ENCODE measurements around the gene SCO2.

The SCO2 gene

DNA sequence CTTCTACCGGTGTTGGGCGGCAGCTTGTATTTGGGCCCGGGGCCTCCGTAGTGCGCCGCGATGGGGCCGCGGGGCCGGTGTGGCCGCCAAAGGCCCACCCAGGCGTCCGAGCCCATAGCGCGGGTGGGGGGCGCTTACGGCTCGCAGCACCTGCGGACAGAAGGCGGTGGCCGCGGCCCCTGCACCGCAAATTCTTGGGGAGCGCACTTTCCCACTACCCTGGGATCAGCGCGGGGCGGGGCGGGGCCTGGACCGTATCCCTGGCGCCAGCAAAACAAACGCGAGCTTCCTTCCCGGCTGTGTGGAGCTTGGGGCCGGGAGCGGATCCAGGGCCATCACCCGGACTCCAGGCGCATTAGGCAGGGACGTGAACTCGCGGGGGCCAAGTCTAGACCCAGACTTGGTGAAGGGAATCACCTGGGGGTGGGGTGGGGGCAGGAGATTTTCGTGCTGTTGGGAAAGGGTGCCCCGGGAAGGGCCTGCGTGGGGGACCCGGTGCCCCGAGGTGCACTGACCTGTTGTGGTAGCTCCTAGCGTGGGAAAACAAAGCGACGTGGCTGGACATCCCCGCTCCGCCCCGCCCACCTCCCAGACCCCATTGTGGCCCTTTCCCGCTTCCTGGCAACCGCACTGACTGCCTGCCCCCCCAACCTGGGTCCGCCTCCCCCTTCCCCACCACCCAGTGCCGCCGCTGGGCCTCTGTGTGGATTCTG is 6.7 kb upstream of the SCO2 start:
- DNase-seq (ENCODE audit: low read depth): no peak

DNA sequence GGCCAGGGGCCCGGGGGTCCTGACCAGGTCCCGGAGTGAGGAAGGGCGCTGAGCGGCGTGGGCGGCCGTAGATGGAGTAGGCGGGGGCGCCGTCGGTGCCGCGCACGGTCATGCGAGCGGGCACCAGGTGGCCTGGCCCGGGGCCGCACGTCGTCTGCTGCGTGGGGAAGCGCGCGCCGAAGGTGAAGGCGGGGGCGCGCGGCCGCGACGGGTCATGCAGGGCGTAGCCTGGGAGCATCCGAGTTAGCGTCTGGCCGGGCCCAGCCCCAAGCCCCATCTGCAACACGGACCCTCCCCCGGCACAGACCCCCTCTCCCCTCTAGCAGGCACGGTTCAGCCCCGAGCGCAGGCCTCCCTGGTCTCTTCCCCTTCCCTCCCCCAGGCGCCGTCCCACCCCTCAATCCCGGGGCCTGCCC is 6.2 kb upstream of the SCO2 start:
- DNase-seq (ENCODE audit: low read depth): no peak

DNA sequence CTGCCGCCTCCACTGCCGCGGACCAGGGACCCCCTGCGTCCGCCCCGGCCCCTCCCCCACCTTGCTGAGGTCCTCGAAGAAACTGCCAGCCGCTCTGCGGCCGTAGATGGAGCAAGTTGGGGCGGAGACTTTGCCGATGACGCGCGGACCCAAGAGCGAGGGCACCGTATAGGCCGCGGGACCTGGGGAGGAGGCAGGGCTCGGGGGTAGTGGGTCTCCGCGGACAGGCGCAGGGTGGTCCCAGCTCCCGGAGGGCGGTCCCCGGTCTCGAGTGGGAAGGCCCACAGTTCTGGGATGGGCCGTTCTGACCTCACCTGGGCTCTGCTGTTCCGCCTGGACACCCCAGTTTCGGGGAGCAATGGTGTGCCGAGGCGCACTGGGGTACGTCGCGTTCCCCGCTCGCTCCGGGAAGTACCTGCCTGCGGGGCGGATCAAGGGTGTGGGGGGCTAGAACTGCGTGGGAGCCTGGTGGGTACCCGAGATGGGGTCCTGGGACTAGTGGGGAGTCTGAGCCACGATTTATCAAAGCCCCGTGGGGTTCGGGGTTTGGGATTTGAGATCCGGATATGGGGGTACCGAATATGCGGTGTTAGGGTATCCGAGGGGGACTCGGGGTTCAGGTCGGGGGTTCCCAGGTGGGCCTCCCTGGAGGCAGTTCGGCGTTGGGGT is 5.6 kb upstream of the SCO2 start:
- no peak for DNase-seq (ENCODE audit: low read depth)

DNA sequence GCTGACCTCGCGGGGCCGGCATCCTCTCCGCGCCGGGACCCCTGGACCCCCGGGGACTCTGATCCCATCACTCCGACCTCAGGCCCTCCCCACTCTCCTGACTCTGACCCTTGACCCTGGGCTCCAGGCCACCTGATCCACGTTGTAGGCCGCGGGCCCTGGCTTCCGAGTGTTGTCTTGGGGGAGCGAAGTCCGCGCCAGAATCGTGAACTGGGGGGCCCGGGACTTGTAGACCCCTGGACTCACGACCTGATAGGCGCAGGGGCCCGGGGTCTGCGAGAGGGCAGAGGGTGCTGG is 5.1 kb upstream of the SCO2 start:
- DNase-seq (ENCODE audit: low read depth): no peak

DNA sequence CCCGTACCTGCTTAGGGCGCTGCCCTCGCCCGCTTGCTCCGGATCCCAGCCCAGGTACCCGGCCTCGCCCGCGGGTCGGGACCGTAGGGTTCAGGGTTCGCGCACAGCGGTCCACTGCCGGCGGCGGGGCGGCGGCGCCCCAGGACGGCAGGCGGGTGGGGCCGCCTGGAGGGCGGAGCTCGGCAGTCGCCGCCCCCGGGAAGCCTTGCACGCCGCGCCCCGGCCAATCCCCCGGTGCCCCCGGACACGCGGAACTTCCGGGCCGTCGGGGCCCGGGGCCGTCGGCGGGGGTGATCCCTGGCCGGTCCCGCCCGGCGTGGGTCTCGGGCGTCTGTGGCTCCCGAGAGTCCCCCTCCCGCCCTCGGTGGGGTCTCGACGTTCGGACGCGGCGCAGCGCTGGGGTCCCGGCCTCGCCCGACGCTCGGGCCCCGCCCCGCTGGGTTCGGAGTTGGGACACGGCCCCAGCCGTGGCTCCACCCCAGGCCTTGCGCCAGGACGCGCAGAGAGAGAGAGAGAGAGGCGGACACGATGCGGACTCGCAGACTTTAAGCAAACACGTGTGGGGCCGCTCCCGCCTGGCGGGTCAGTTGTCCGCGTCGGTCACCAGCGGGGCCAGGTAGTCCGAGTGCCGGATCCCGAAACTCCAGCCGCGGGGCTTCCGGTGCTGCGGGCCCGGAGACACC is 4.6 kb upstream of the SCO2 start, which contains the start of gene TYMP:
Gene TYMP (minus strand): TSS at position 116 of the 683 bp plus-strand sequence. CDS start 303 bp downstream, outside the sequence.
- DNase-seq (ENCODE audit: low read depth): no peak

DNA sequence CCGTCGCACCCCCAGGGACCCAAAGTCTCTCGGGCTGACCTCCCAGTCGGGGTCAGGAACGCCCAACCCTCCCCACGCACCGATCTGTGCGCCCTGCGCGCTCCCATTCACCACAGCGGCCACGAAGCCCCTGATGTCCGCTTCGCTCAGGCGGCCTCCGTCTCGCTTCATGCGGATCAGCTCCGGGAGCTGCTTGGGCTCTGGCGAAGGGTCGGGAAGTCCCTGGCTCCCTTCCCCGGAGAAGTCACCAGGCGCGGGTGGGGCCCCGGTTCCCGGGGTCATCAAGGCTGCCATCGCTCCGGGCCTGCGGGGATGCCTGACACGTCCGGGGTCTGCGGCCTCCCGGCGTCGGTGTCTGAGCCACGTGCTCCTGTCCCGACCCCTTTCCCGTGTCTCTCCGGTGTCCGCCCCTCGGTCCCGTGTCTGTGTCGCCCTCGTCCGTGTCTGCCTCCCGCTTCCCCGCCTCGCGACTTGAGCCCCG is 4.1 kb upstream of the SCO2 start:
- no peak for DNase-seq (ENCODE audit: low read depth)

DNA sequence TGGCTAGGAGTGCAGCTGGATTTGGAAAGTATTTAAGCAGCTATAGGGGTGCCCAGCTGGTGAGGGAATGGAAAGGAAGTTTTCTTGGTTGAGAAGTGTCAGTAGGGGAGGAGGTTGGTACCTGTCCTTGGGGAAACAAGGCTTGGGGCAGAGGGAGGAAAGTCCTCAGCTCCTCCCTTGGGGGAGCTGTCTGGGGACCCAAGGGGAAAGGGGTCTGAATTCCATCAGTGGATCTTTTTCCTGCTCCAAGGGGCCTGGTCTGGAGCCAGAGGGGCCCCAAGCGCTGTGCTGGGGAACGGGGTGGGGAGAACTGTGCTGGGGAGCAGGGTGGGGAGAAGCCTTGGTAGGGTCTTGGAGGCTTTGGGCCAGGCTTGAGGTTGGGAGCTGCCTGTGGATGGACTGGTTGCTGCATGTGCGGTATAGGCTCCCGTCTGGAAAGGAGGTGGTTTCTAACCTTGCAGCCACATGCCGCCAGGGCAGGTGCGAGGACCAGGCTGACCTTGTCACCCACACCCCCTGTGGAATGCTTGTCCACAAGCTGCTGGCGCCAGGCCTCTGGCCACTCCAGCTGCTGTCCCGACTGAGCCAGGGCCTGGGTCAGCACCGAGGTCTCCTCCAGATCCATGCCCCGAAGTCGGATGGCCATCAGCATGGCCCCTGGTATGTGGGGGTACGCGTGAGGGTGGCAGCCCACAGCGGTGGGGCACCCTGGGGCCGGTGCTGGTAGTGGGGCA is 3.5 kb upstream of the SCO2 start:
- DNase-seq (ENCODE audit: low read depth): no peak

DNA sequence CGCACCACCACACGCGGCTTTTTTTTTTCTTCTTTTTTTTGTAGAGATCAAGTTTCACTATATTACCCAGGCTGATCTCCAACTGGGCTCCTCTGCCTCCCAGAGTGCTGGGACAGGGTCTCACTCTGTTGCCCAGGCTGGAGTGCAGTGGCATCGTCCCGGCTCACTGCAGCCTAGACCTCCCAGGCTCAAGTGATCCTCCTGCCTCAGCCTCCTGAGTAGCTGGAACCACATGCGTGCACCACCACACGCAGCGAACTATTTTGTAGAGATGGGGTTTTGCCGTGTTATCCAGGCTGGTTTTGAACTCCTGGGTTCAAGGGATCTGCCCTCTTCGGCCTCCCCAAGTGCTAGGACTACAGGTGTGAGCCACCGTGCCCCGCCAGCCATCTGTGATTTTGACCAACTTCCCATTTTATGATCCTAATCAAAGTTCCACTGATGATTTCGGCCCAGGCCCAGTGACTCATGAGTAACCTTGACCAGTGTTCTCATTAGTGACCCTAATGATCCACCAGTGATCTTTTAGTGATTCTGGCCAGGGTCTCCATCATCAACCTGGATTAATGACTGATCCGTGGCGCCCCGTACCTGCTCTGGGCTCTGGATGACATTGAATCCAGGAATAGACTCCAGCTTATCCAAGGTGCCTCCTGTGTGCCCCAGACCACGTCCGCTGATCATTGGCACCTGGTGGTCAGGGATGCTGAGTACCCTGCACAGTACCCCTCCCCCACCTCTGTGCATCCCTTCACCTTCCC is 2.7 kb upstream of the SCO2 start:
- DNase-seq (ENCODE audit: low read depth): no peak

DNA sequence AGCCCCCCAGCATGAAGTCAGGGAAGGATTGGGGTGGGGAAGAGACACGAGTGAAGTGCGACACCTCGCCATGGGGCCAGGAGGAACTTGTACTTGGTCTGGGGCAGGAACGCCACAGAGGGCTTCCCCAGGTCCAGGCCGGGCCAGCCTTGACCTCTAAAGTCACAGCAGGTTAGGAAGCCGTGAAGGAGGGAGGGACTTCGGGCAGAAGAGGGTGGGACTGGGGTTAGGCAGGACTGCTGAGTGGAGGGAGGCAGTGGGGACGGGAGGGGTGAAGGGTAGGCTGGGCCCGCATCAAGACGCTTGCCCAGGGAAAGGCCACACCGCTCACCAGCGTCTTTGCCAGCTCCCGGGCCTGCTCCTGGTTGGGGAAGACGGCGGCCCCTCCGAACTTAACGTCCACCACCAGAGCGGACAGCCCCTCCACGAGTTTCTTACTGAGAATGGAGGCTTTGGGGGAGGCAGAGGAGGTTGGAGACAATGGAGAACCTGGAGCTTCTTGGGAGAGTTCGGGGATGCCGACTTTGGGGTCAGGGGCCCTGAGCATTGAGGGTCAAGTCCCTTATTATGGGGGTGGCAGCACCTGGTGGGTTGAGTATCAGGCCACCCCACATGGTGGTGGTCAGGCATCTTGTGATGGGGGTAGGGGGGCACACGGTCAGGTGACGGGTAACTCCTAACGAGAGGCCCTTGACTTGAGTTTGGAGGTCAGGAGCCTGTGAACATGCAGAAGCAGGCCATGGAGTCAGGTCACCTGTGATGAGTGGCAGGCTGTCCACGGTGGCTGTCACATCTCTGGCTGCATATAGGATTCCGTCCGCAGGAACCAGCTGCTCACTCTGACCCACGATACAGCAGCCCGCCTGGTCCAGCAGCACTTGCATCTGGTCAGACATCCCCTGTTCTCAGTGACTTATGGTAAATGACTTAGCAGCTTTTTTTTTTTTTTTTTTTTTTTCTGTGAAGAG is 1.7 kb upstream of the SCO2 start:
- DNase-seq (ENCODE audit: low read depth): no peak

DNA sequence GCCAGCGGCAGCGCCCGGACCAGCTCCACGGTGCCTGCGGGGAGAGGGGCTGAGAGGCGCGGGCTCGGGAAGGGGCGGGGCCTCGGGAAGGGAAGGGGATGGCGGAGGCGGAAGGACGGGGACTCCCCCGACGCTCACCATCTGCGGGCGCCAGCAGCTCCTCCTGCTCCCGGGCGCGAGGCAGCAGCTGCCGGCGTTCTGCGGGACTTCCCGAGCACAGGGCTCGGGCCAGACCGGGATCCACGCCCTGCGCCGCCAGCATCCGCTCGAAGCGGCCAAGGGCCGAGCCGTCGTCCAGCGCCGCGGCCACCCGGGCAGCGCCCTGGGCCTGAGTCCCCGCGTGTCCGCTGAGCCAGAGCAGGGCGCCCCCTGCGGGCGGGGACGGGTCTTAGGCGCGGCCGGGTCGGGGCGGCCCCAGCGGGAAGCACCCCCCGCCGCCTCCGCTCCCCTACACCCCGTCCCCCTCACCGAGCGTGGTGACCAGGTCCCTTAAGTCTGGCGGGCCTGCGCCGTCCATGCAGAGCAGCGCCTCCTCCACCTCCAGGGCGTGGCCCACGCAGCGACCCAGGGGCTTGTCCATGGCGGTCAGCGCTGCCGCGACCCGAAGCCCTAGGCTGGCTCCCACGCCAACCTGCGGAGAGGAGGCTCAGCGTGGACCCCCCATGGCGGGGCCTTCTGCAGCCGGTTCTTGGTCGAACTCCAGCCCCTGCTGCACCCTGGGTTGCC is 873 bp upstream of the SCO2 start:
- no peak for DNase-seq (ENCODE audit: low read depth)

DNA sequence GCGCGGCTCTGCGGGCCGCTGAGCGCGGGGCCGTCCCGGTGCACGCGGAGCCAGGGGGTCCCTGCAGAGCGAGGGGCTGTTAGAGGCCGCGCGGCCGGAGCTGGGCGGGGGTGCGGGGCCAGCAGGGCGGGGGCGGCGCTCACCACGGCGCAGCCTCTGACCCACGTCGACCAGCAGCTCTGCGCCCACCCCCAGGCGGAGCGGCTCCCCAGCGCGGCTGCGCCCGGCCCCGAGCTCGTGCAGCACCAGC is 385 bp upstream of the SCO2 start:
- no peak for DNase-seq (ENCODE audit: low read depth)

DNA sequence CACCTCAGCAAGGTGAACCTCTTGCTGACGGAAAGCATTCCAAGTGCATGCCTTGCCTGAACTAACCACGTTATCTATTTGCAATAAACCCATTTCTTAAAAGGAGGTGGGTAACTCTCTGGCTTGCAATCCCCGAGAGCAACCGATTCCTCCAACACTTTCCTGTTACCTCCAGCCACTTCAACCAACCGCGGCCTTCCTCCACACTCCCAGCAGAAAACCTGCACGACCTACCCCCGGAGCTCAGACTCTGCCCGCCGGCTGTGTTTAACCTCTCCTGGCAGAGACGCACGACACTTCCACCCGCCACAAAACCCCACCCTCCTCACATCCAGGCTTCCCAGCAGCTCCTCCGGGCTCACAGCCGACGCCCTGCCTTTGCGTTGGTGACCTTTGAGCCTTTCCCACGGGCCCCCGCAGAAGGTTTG is 708 bp downstream of the SCO2 start:
- no peak for DNase-seq (ENCODE audit: low read depth)

DNA sequence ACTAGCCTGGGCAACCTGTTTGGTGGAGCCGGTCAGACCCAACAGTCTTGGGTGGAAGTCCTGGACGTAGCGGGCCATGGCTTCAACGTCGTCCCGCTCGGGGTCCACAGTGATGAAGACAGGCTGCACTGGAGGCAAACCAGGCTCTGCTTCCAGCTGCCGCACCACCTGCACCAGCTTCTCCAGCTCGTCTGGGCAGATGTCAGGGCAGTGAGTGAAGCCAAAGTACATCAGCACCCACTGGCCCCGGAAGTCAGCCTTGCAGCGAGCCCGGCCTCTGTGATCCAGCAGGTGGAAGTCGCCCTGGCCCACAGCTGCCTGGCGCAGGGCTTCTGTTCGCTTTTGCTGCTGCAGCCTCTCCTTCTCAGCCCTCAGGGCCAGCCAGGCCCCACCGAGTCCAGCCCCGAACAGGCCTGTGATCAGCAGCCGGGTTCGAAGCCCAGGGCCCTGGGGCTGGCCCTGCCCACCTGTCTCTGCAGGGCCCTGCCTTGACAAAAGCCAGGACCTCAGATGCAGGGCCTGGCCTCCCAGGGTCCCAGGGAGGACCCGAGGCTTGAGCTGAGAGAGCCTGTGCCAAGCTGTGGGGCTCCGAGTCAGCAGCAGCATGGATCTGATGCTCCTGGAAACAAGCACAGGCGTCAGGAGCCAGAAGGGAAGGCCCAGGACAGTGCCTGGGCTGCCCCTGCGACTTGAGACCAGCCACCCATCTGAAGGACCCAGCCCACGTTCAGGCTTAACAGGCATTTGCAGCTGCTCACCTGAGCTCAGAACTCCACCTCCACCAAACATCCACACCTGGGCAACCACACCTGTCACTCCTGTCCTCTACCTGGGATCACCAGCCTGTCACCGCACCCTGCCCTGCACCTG is 1.4 kb downstream of the SCO2 start:
- no peak for DNase-seq (ENCODE audit: low read depth)

DNA sequence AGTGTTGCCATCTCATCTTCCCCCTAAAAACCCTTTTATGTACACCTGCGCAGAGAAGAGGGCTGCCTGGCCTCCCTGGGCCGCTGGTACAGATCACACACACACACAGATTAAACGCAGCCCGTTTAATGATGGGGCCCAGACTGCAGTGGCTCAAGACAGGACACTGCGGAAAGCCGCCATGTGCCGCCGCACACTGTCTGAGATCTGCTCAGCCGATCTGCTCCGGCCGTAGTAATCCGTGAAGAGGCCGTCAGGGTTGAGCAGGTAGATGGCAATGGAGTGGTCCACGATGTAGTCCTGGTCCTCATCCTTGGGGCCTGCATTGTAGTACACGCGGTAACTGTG is 2.0 kb downstream of the SCO2 start:
- no peak for DNase-seq (ENCODE audit: low read depth)

DNA sequence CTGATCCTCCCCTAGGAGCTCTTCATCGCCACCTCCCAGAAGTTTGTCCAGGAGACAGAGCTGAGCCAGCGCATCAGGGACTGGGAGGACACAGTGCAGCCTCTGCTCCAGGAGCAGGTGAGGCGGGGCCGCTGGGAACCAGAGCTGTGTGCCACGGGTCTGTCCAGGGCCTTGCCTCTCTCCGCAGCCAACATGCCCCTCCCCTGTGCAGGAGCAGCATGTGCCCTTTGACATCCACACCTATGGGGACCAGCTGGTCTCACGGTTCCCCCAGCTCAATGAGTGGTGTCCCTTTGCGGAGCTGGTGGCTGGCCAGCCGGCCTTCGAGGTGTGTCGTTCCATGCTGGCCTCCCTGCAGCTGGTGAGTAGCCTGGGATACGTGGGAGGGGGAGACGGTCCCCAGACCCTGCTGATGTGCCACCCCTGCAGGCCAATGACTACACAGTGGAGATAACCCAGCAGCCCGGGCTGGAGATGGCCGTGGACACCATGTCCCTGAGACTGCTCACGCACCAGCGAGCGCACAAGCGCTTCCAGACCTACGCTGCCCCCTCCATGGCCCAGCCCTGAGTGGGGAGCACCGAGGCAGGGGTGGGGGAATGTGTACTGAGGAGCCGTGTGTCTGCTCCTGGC is 2.5 kb downstream of the SCO2 start:
- DNase-seq (ENCODE audit: low read depth): no peak

DNA sequence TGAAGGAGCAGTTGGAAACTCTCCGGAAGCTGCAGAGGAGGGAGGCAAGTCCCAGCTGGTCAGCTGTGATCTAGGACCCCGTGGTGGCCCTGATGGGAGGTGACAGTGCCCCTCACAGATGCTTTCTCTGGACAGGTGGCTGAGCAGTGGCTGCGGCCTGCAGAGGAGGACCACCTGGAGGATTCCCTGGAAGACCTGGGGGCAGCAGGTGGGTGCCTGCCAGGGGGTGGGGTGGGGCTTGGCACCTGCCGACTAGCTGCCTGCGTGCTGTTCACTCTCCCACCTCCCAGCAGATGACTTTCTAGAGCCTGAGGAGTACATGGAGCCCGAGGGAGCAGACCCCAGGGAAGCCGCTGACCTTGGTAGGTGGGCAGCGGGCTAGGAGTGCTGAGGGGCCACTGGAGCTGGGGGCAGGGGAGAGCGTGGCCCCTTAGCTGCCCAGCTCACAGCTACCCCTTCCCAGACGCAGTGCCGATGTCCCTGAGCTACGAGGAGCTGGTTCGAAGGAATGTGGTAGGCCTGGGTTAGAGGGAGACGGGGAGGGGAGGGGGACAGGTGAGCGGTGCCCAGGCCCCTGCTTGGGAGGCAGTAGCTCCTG is 3.1 kb downstream of the SCO2 start:
- no peak for DNase-seq (ENCODE audit: low read depth)

DNA sequence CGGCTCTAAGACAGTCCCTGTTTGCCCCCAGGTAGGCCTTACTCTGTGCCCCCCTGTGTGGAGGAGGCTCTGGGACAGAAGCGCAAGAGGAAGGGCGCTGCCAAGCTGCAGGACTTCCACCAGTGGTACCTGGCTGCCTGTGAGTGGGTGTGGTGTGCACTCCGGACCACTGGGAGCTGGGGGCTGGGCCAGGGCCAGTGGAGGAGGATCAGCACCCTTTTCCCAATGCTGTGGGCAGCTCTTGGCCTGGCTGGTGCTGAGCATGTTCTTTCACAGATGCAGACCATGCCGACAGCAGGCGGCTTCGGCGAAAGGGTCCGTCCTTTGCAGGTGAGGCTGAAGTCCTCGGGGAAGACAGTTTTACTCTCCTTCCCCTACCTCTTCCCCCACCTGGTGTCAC is 3.7 kb downstream of the SCO2 start:
- DNase-seq (ENCODE audit: low read depth): no peak

DNA sequence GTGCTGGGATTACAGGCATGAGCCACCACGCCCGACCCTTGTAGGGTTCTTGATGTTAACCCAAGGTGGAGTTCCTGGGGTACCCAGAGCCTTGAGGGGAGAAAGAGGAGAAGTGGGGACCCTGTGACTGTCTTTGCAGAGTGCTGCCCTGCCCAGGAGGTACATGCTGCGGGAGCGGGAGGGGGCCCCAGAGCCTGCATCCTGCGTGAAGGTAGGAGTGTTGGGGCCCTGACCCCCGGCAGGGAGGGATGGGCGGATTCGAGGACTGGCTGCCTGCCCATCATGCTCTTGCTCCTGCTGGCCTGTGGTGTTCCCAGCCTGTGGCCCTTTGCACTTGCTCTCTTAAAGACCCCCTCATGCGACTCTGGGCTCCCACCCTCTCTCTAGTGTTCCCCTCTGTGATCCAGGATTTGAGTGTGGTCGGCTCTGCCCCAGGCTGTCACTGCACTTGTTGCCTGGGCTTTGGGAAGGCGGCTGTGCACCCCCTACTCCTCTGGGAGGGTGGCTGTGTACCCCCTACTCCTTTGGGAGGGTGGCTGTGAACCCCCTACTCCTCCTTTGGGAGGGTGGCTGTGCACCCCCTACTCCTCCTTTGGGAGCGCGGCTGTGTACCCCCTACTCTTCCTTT is 4.5 kb downstream of the SCO2 start:
- no peak for DNase-seq (ENCODE audit: low read depth)

Data from HS-5 (cell line).